ENCODE results near the gene GXYLT2. TPM values are rescaled to one million over a fixed set of nuclear protein-coding genes. Genes with fewer than 3 reads are reported as not detected.

The GXYLT2 gene
- total and polyA plus RNA-seq, 2 donors (not counting 1 experiment from before 2014, with no cell fraction given) = 6.6 to 25.9 TPM

DNA sequence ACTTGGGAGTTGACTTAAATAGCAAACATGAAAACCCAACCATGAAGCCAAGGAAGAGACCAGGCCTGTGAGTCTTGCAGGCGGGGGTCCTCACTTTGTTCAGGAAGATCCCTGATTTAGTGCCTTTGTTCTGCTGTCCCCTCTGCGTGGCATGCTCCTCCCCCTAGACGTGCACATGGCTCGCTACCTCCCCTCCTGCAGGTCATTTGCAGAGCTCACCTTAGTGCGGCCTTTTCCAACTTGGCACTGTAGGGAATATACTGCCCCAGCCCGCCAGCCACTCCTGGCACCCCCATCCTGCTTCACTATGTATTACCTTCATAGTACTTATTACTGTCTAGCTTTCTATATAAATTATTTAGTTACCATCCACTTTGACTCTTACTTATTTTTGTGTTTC is 18.3 kb downstream of the GXYLT2 start:
- Histone ChIP-seq H2AFZ (ENCODE audit: low read length) (no peak overlapping the region), H4K20me1 (ENCODE audit: control insufficient read depth, extremely low read depth, insufficient read depth, low read length) (no peaks in the 10 kb centered on the region), H3K4me1 (ENCODE audit: control insufficient read depth, extremely low read depth, insufficient read depth, low read length) (peaks cover 10% of the 10 kb centered on the region), H3K4me2 (ENCODE audit: extremely low read depth, insufficient read depth, low read length) (no peak overlapping the region), H3K9me3 (ENCODE audit: control insufficient read depth, insufficient read depth, low read depth, low read length) (no peaks in the 10 kb centered on the region), H3K27ac (ENCODE audit: insufficient read depth, low read length) (no peak overlapping the region), H3K9ac (ENCODE audit: insufficient read depth, low read length) (no peak overlapping the region), H3K27me3 (ENCODE audit: control insufficient read depth, insufficient read depth, low read length) (no peaks in the 10 kb centered on the region), H3K36me3 (ENCODE audit: control insufficient read depth, insufficient read depth, low read length) (no peaks in the 10 kb centered on the region), H3K4me3 (replicated peaks in 1 of 4; ENCODE audit: control extremely low read depth in 1 of 4, insufficient read depth in 1 of 4, low read depth in 3 of 4, low read length in 4 of 4) (no peak overlapping the region), H3K79me2 (ENCODE audit: control insufficient read depth, insufficient read depth, low read length) (no peaks in the 10 kb centered on the region)
- no peak for DNase-seq (ENCODE audit: low read depth in 2 of 2)
- TF ChIP-seq, protein P1, sequence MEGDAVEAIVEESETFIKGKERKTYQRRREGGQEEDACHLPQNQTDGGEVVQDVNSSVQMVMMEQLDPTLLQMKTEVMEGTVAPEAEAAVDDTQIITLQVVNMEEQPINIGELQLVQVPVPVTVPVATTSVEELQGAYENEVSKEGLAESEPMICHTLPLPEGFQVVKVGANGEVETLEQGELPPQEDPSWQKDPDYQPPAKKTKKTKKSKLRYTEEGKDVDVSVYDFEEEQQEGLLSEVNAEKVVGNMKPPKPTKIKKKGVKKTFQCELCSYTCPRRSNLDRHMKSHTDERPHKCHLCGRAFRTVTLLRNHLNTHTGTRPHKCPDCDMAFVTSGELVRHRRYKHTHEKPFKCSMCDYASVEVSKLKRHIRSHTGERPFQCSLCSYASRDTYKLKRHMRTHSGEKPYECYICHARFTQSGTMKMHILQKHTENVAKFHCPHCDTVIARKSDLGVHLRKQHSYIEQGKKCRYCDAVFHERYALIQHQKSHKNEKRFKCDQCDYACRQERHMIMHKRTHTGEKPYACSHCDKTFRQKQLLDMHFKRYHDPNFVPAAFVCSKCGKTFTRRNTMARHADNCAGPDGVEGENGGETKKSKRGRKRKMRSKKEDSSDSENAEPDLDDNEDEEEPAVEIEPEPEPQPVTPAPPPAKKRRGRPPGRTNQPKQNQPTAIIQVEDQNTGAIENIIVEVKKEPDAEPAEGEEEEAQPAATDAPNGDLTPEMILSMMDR (conservative IDR thresholded peaks at IDR 0.05 in 1 of 2, IDR thresholded peaks at IDR 0.05 in 1 of 2; ENCODE audit: low read depth in 1 of 2, low read length in 2 of 2) = no peak
- no peak for TF ChIP-seq EZH2 (IDR thresholded peaks at IDR 0.05; ENCODE audit: low read length, missing control alignments)

DNA sequence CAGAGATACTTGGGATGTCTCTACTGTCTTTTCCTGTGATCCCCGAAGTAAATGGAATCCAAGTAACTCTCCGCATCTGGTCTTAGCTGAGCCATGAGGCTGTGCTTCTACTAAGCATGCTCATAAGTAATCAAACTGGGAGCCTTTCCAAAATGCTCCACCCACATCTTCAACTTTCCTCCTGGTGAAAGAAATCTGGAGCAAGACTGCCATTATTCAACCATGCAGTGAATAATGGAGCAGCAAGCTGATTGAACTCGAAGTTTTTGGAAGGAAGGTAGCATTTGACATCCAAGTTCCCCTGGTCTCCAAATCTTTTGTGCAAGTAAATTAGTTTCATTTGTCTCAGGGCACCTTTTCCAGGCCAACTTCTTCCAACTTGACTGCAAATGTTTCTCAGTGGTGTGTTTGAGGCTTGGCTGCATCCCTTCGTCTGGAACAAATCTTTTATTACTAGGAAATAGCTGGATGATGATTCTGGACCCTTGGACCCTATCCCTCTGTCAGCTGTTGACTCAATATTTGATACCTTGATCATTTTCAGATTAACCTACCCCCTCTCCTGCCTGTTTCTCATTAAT is 19.4 kb downstream of the GXYLT2 start:
- DNase-seq (ENCODE audit: low read depth in 2 of 2) = peak; percentile 89 to 94
- no peaks in the 10 kb centered on the region for H3K79me2 ChIP-seq (ENCODE audit: control insufficient read depth, insufficient read depth, low read length)
- H3K9me3 ChIP-seq (ENCODE audit: control insufficient read depth, insufficient read depth, low read depth, low read length) = no peaks in the 10 kb centered on the region
- no peaks in the 10 kb centered on the region for H4K20me1 ChIP-seq (ENCODE audit: control insufficient read depth, extremely low read depth, insufficient read depth, low read length)
- peak overlapping the region; percentile 46 for H3K4me2 ChIP-seq (ENCODE audit: extremely low read depth, insufficient read depth, low read length)
- no peaks in the 10 kb centered on the region for H3K27me3 ChIP-seq (ENCODE audit: control insufficient read depth, insufficient read depth, low read length)
- no peak overlapping the region for H3K9ac ChIP-seq (ENCODE audit: insufficient read depth, low read length)
- no peak overlapping the region for H2AFZ ChIP-seq (ENCODE audit: low read length)
- TF ChIP-seq EZH2 (IDR thresholded peaks at IDR 0.05; ENCODE audit: low read length, missing control alignments) = no peak
- TF ChIP-seq, protein P1 (conservative IDR thresholded peaks at IDR 0.05 in 1 of 2, IDR thresholded peaks at IDR 0.05 in 1 of 2; ENCODE audit: low read depth in 1 of 2, low read length in 2 of 2) = no peak
- H3K27ac ChIP-seq (ENCODE audit: insufficient read depth, low read length) = no peak overlapping the region
- H3K4me3 ChIP-seq (replicated peaks in 1 of 4; ENCODE audit: control extremely low read depth in 1 of 4, insufficient read depth in 1 of 4, low read depth in 3 of 4, low read length in 4 of 4) = no peak overlapping the region
- no peaks in the 10 kb centered on the region for H3K36me3 ChIP-seq (ENCODE audit: control insufficient read depth, insufficient read depth, low read length)
- H3K4me1 ChIP-seq (ENCODE audit: control insufficient read depth, extremely low read depth, insufficient read depth, low read length) = peaks cover 10% of the 10 kb centered on the region

DNA sequence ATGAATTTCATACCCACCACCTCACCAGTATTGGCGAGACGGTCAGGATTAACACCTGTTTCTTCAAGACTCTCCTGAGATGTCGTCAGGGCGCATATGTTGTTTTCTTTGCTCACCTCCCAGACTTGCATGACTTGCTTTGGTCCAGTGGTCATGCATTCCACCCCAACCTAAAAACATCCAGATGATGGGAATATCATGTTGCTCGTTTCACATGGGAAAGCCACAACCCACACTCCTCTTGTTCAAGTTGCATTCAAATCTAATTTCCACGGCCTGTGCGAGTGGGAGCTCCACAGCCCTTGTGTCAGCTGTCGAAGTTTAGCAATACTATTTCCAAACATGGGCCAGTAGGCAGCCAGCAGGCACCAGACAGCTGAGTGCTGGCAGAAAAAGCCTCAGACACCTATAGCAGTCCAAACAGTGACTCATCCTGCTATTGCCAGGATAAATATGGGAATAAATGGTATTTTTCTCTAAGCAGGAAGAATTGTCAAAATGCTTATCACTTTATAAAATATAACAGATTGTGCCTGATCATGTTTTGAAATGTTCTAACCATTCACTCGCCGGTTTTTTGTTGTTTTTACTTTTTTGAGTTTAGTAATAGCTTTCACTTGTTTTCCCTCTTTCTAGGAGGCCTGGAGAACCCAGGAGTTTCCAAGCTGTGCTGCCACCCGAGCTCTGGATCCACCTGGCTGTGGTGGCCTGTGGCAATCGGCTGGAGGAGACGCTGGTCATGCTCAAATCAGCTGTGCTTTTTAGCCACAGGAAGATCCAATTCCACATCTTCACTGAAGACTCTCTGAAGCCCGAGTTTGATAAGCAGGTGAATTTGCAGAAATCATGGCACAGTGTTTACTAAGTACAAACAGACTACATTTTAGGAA is 20.1 kb downstream of the GXYLT2 start:
- Histone ChIP-seq H3K4me1 (ENCODE audit: control insufficient read depth, extremely low read depth, insufficient read depth, low read length) (peaks cover 10% of the 10 kb centered on the region), H3K36me3 (ENCODE audit: control insufficient read depth, insufficient read depth, low read length) (no peaks in the 10 kb centered on the region), H3K4me2 (ENCODE audit: extremely low read depth, insufficient read depth, low read length) (peak overlapping the region; percentile 46), H4K20me1 (ENCODE audit: control insufficient read depth, extremely low read depth, insufficient read depth, low read length) (no peaks in the 10 kb centered on the region), H3K27me3 (ENCODE audit: control insufficient read depth, insufficient read depth, low read length) (no peaks in the 10 kb centered on the region), H3K27ac (ENCODE audit: insufficient read depth, low read length) (no peak overlapping the region), H2AFZ (ENCODE audit: low read length) (no peak overlapping the region), H3K79me2 (ENCODE audit: control insufficient read depth, insufficient read depth, low read length) (no peaks in the 10 kb centered on the region), H3K4me3 (replicated peaks in 1 of 4; ENCODE audit: control extremely low read depth in 1 of 4, insufficient read depth in 1 of 4, low read depth in 3 of 4, low read length in 4 of 4) (no peak overlapping the region), H3K9me3 (ENCODE audit: control insufficient read depth, insufficient read depth, low read depth, low read length) (no peaks in the 10 kb centered on the region), H3K9ac (ENCODE audit: insufficient read depth, low read length) (no peak overlapping the region)
- TF ChIP-seq, protein P1 (conservative IDR thresholded peaks at IDR 0.05 in 1 of 2, IDR thresholded peaks at IDR 0.05 in 1 of 2; ENCODE audit: low read depth in 1 of 2, low read length in 2 of 2) = no peak
- no peak for TF ChIP-seq EZH2 (IDR thresholded peaks at IDR 0.05; ENCODE audit: low read length, missing control alignments)
- peak; percentile 93 to 95 for DNase-seq (ENCODE audit: low read depth in 2 of 2)
